Measurements from ENCODE around the gene S100A16. TPM values are rescaled to one million over a fixed set of nuclear protein-coding genes. Genes with fewer than 3 reads are reported as not detected.

The S100A16 gene
- total RNA-seq, 4 donors from 2014 or later: 33.2 to 67.9 (median 48.2) TPM

DNA sequence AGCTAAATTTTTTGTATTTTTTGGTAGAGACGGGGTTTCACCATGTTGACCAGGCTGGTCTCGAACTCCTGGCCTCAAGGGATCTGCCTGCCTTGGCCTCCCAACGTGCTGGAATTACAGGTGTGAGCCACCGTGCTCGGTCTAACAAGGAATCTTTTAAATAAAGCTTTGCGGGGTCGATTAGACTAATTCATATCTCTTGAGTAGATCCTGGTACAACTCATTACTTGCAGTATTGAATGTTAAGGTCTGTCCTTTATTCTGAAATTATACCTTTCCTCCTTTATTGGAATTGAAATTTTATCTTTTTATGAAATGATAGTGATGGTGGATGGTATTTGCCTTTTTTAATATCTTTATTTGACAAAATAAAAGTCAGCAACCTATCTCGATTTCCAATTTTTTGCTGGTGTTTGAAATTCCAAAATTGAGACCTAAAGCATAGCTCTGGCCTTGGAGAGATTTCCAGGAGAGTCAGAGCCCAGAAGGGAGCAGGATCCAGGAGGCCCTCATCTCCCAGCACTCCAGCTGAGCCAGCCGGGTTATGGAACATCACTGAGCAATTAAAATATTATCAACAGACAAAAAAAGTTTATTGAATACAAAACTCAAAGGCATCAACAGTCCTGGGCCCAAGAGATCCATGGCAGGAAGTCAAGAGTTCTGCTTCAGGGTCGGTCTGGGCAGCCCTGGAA is 52.0 kb downstream of the S100A16 start:
- 84% methylated on average over 10 of the region's 10 CpGs for WGBS
- TF ChIP-seq EP300 (IDR thresholded peaks at IDR 0.05): no peak
- TF ChIP-seq POLR2AphosphoS5 (IDR thresholded peaks at IDR 0.05): no peak
- TF ChIP-seq POLR2A (IDR thresholded peaks at IDR 0.05; ENCODE audit: low read depth): no peak
- Histone ChIP-seq H3K4me1 (peaks cover 9 to 24% (median 14%) of the 10 kb centered on the region in 4 donors), H3K27me3 (no peaks in the 10 kb centered on the region), H3K4me3 (no peak overlapping the region), H3K9me3 (no peaks in the 10 kb centered on the region), H3K36me3 (no peaks in the 10 kb centered on the region), H3K27ac (replicated peaks in 1 of 4) (no peak overlapping the region)
- intact Hi-C loops (cut with DNase I): no loop called here
- DNase-seq (ENCODE audit: extremely low spot score): no peak

- no peak overlapping the region for H3K27ac ChIP-seq (replicated peaks in 1 of 4)
- TF ChIP-seq POLR2AphosphoS5 (IDR thresholded peaks at IDR 0.05) (no peak), EP300 (IDR thresholded peaks at IDR 0.05) (no peak), POLR2A (IDR thresholded peaks at IDR 0.05; ENCODE audit: low read depth) (no peak)
- TF ChIP-seq, protein P1, sequence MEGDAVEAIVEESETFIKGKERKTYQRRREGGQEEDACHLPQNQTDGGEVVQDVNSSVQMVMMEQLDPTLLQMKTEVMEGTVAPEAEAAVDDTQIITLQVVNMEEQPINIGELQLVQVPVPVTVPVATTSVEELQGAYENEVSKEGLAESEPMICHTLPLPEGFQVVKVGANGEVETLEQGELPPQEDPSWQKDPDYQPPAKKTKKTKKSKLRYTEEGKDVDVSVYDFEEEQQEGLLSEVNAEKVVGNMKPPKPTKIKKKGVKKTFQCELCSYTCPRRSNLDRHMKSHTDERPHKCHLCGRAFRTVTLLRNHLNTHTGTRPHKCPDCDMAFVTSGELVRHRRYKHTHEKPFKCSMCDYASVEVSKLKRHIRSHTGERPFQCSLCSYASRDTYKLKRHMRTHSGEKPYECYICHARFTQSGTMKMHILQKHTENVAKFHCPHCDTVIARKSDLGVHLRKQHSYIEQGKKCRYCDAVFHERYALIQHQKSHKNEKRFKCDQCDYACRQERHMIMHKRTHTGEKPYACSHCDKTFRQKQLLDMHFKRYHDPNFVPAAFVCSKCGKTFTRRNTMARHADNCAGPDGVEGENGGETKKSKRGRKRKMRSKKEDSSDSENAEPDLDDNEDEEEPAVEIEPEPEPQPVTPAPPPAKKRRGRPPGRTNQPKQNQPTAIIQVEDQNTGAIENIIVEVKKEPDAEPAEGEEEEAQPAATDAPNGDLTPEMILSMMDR (IDR thresholded peaks at IDR 0.05): no peak
- no peak for DNase-seq (ENCODE audit: extremely low spot score)
- no peak overlapping the region for H3K4me3 ChIP-seq
- peaks cover 2 to 17% (median 7%) of the 10 kb centered on the region in 4 donors for H3K4me1 ChIP-seq
- WGBS: 100% methylated on average over 2 of the region's 2 CpGs
- H3K36me3 ChIP-seq: no peaks in the 10 kb centered on the region
- intact Hi-C loops (cut with DNase I): no loop called here
- no peaks in the 10 kb centered on the region for H3K27me3 ChIP-seq
- no peaks in the 10 kb centered on the region for H3K9me3 ChIP-seq
These were observed 52.7 kb downstream of the S100A16 start for GRCh38 chr1:153560241-153560640.

DNA sequence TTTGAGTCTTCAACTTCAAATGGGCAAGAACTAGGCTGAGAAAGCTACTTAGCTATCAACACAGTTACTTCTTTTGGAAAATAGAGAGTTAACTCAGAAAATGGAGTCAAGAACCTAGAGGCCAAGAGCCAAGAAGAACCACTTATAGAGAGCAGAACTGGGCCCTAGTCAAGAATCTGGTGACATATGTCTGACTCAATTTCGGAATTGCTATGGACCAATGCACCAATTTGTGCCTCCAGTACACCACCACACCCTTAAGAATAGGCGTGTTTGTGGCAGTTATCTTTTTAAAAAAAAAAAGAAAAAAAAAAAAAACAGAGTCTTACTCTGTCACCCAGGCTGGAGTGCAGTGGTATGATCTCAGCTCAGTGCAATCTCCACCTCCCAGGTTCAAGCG is 55.1 kb downstream of the S100A16 start:
- intact Hi-C loops (cut with DNase I): no loop called here
- no peaks in the 10 kb centered on the region for H3K9me3 ChIP-seq
- TF ChIP-seq POLR2A (IDR thresholded peaks at IDR 0.05; ENCODE audit: low read depth) (no peak), EP300 (IDR thresholded peaks at IDR 0.05) (no peak), POLR2AphosphoS5 (IDR thresholded peaks at IDR 0.05) (no peak)
- TF ChIP-seq, protein P1 (IDR thresholded peaks at IDR 0.05): no peak
- H3K4me1 ChIP-seq: peaks cover 12 to 22% (median 21%) of the 10 kb centered on the region in 4 donors
- H3K27me3 ChIP-seq: no peaks in the 10 kb centered on the region
- H3K27ac ChIP-seq (replicated peaks in 1 of 4): no peak overlapping the region
- WGBS: 97% methylated on average over 3 of the region's 3 CpGs
- no peaks in the 10 kb centered on the region for H3K36me3 ChIP-seq
- no peak for DNase-seq (ENCODE audit: extremely low spot score)
- no peak overlapping the region for H3K4me3 ChIP-seq

Other genes starting within 250 kb of the S100A16 start
- 10 to 100 TPM in 1 of 4 donors, not detected in 3; 33.1 TPM for gene S100A12, start 237.5 kb downstream of the S100A16 start, total RNA-seq
- gene S100A8, start 222.1 kb downstream of the S100A16 start, total RNA-seq: 100 to 1,000 TPM in 1 of 4 donors, 10 to 100 TPM in 2, 1 to 10 TPM in 1; 9.9 to 155 (median 12.0) TPM
- not detected for gene S100A7A, start 196.6 kb downstream of the S100A16 start, total RNA-seq
- not detected for gene S100A7, start 152.5 kb downstream of the S100A16 start, total RNA-seq
- gene S100A6, start 77.1 kb downstream of the S100A16 start, total RNA-seq: 100 to 1,000 TPM; 432 to 759 (median 607) TPM
- under 1 TPM in 1 of 4 donors, not detected in 3; 0.98 TPM for gene S100A5, start 72.2 kb downstream of the S100A16 start, total RNA-seq
- 100 to 1,000 TPM; 154 to 362 (median 273) TPM for gene S100A4, start 67.3 kb downstream of the S100A16 start, total RNA-seq
- 1 to 10 TPM in 3 of 4 donors, not detected in 1; 2.1 to 4.2 (median 2.7) TPM for gene S100A3, start 63.9 kb downstream of the S100A16 start, total RNA-seq
- under 1 TPM in 2 of 4 donors, not detected in 2; 0.34 to 0.71 TPM for gene S100A2, start 47.3 kb downstream of the S100A16 start, total RNA-seq
- 1 to 10 TPM in 1 of 4 donors, not detected in 3; 1.0 TPM for gene S100A14, start 3.2 kb upstream of the S100A16 start, total RNA-seq
- 10 to 100 TPM; 71.3 to 84.7 (median 83.1) TPM for gene S100A13, start 14.4 kb upstream of the S100A16 start, total RNA-seq
- gene S100A1, start 15.3 kb upstream of the S100A16 start, total RNA-seq: 10 to 100 TPM in 2 of 4 donors, 1 to 10 TPM in 2; 4.3 to 17.9 (median 9.2) TPM
- gene CHTOP, start 20.9 kb upstream of the S100A16 start, total RNA-seq: 10 to 100 TPM; 34.5 to 43.8 (median 37.6) TPM
- 10 to 100 TPM; 47.8 to 71.9 (median 63.3) TPM for gene SNAPIN, start 45.6 kb upstream of the S100A16 start, total RNA-seq
- 100 to 1,000 TPM in 1 of 4 donors, 10 to 100 TPM in 3; 43.6 to 102 (median 64.7) TPM for gene ILF2, start 57.9 kb upstream of the S100A16 start, total RNA-seq
- 10 to 100 TPM; 24.9 to 67.1 (median 49.8) TPM for gene NPR1, start 65.6 kb upstream of the S100A16 start, total RNA-seq
- 10 to 100 TPM; 32.3 to 45.5 (median 38.9) TPM for gene INTS3, start 114.9 kb upstream of the S100A16 start, total RNA-seq
- gene SLC27A3, start 162.3 kb upstream of the S100A16 start, total RNA-seq: 10 to 100 TPM; 12.9 to 29.5 (median 19.9) TPM